ENCODE results near the gene GALNT17. TPM values are rescaled to one million over a fixed set of nuclear protein-coding genes. Genes with fewer than 3 reads are reported as not detected.

GALNT17 gene
- total RNA-seq, 1 donor from 2014 or later, result 20.2 TPM

DNA sequence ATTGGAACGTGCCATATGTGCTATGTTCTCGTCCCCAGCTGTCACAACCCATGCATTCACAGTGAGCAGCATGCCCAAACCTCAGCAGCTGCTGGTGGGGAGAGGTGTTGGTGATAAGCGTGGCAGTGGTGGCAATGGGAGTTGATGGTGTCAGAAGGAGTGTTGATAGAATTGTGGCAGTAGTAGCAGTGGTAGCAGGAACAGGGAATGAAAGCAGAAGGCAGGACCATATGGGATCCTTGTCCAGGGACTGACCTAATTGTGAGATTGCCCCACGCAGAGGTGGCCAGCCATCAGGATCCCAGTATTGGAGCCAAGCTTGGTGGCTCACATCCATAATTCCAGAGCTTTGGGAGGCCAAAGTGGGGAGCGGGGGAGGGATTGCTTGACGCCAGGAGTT, 276.3 kb downstream of the GALNT17 start:
- H3K4me3 Mint-ChIP-seq, result no peak overlapping the region
- DNase-seq (ENCODE audit: extremely low spot score, unreplicated experiment), result no peak
- H3K4me1 Mint-ChIP-seq (ENCODE audit: unreplicated experiment), result peaks cover 6% of the 10 kb centered on the region
- no peaks in the 10 kb centered on the region for H3K36me3 Mint-ChIP-seq
- peaks cover 6% of the 10 kb centered on the region for H3K9me3 Mint-ChIP-seq
- H3K27me3 Mint-ChIP-seq, result no peaks in the 10 kb centered on the region
- H3K27ac Mint-ChIP-seq, result no peak overlapping the region
- no peak for TF ChIP-seq CTCF (conservative IDR thresholded peaks at IDR 0.05)

DNA sequence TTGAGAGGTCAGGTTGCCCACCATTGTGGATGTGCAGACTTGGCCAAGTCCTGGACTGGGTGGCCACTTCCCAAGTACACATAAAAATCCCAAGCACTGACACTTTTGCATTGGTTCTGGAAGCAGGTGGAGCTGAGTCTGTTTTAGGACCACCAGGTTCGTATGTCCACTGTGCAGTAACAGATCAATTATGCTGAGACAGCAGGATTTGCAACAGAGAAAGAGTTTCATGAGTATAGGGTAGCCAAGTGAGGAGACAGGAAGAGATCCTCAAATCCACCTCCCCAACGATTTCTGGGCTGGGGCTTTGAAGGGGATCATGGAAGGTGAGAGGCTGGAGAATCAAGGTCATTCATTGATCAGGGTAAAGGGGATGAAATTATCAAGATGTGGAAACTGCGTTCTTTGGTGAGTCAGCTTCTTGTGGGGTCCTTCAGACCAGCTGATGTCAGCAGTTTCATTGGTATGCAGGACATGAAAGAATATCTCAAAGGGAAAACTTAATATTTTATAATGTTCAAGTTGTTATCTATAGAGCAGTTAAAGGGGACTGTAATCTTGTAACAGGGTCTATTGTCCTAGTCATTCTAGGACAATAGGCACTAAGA, 277.7 kb downstream of the GALNT17 start:
- Mint-ChIP-seq H3K27me3 (no peaks in the 10 kb centered on the region), H3K36me3 (no peaks in the 10 kb centered on the region), H3K4me1 (ENCODE audit: unreplicated experiment) (no peaks in the 10 kb centered on the region), H3K27ac (no peak overlapping the region), H3K4me3 (no peak overlapping the region), H3K9me3 (peaks cover 6% of the 10 kb centered on the region)
- no peak for TF ChIP-seq CTCF (conservative IDR thresholded peaks at IDR 0.05)
- DNase-seq (ENCODE audit: extremely low spot score, unreplicated experiment), result no peak

DNA sequence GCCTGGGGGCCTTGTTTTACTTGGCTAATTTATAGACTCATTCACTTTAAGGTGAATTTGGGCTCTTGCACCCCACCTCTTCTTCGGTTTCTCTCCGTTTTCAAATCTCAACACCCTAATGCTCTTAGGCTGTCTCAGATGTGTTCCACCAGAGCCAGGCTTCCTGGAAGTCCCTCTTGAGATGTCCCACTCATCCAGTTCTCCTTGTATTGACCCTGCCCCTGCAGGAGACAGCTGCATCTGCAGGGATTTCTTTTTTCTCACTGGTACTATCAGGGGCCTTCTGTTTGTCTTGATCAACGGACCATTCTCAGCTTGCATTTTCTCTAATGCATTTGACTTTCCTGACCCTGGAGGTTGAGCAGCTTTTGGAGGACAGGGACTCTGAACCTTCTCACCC, 279.5 kb downstream of the GALNT17 start:
- no peak for DNase-seq (ENCODE audit: extremely low spot score, unreplicated experiment)
- Mint-ChIP-seq H3K9me3 (peaks cover 6% of the 10 kb centered on the region), H3K27ac (no peak overlapping the region)

GRCh38 chr7:71414490-71414889, 282.5 kb downstream of the GALNT17 start:
- Mint-ChIP-seq H3K27me3 (no peaks in the 10 kb centered on the region), H3K9me3 (peaks cover 4% of the 10 kb centered on the region), H3K36me3 (peaks cover 9% of the 10 kb centered on the region)

More for the DNA sequence above, 279.5 kb downstream of the GALNT17 start:
- H3K4me1 Mint-ChIP-seq (ENCODE audit: unreplicated experiment), result no peaks in the 10 kb centered on the region
- no peak for TF ChIP-seq CTCF (conservative IDR thresholded peaks at IDR 0.05)
- H3K27me3 Mint-ChIP-seq, result no peaks in the 10 kb centered on the region
- no peak overlapping the region for H3K4me3 Mint-ChIP-seq
- no peaks in the 10 kb centered on the region for H3K36me3 Mint-ChIP-seq

GRCh38 chr7:71419546-71420337, 287.8 kb downstream of the GALNT17 start:
- peaks cover 15% of the 10 kb centered on the region for H3K36me3 Mint-ChIP-seq
- peaks cover 5% of the 10 kb centered on the region for H3K9me3 Mint-ChIP-seq
- no peak for DNase-seq (ENCODE audit: extremely low spot score, unreplicated experiment)
- H3K27me3 Mint-ChIP-seq, result no peaks in the 10 kb centered on the region
- TF ChIP-seq CTCF (conservative IDR thresholded peaks at IDR 0.05), result no peak
- H3K4me3 Mint-ChIP-seq, result no peak overlapping the region
- H3K27ac Mint-ChIP-seq, result no peak overlapping the region
- H3K4me1 Mint-ChIP-seq (ENCODE audit: unreplicated experiment), result peaks cover 5% of the 10 kb centered on the region

More at GRCh38 chr7:71414490-71414889, 282.5 kb downstream of the GALNT17 start:
- DNase-seq (ENCODE audit: extremely low spot score, unreplicated experiment), result no peak
- H3K4me1 Mint-ChIP-seq (ENCODE audit: unreplicated experiment), result no peaks in the 10 kb centered on the region
- TF ChIP-seq CTCF (conservative IDR thresholded peaks at IDR 0.05), result no peak
- no peak overlapping the region for H3K4me3 Mint-ChIP-seq
- H3K27ac Mint-ChIP-seq, result no peak overlapping the region
